HT-29 (cell line): Measurements from ENCODE around the gene ZFP64. TPM values are rescaled to one million over a fixed set of nuclear protein-coding genes. Genes with fewer than 3 reads are reported as not detected.
"Not testable (repeated sequence)": the region's sequence is repeated elsewhere in the genome, so short reads cannot be mapped to it uniquely, and the experiment has no call there.

Experiments
- DNase-seq: peaks from one replicate; pipeline ENCODE4 v3.0.0-alpha.2; 2015; ENCODE audit warnings: low spot score
- total RNA-seq: library from RNA; depleted of rRNA; stranded (reverse); fragments of >200 nt; shearing (Covaris generic); gene quantifications from 2 replicates; pipeline ENCODE4 v1.2.3, GENCODE V29; 2014; rRNA removed

Gene ZFP64
- total RNA-seq = 16.5 and 22.2 TPM in 2 replicates

- peak; percentile 90 for DNase-seq
These were observed at the start of gene ZFP64 for GRCh38 chr20:52191132-52191915. Gene ZFP64, minus strand, starts transcription at chr20:52191779. Its CDS starts 143 bp downstream, at chr20:52191636.

- no peak for DNase-seq
These were observed 49.2 kb upstream of the ZFP64 start for GRCh38 chr20:52240802-52241201.

GRCh38 chr20:52239102-52239501, 47.5 kb upstream of the ZFP64 start:
- DNase-seq = no peak

DNA sequence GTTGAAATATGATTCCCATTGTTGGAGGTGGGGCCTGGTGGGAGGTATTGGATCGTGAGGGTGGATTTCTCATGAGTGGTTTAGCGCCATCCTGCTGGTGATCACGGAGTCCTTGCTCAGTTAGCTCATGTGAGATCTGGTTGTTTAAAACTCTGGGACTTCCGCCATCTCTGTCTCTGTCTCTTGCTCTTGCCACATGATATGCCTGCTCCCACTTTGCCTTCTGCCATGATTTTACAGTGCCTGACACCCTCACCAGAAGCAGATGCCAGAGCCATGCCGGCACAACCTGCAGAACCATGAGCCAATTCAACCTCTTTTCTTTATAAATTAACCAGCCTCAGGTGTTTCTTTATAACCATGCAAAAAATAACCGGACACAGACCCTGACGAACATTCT, 44.7 kb upstream of the ZFP64 start:
- DNase-seq = no peak

GRCh38 chr20:52235129-52235528, 43.5 kb upstream of the ZFP64 start:
- DNase-seq = no peak

DNA sequence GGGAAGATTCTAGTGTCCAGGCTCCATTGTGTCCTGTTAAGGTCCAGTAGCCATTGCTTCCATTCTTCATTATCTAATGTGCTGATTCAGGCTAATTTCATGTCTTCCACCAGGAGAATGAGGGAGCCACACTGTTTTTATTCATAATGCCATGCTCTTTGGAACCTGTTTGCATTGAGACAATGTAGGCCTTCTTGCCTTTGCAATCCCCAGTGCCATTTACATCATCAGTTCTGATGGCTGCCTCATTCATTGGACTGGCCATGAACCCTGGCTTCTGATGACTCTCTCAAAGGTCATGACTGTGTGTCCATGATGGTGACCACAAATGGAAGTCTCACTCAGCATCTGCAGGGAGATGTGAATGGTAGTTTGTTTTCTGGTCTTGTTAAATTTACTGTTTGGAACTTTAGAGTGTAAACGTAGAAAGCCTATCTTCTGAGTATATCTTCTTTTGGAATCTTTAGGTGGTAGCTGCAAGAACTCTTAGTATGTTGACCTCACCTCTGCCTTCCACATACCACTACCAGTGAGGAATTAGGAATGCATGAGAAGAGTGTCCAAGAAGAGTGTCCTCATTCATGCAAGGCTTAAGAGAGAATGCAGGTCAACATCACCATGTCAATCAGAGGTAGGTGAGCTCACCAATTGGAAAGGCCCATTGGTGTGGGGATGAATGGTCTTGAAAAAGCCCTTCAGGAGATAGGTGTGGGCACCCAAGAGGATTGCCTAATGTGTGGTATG, 42.9 kb upstream of the ZFP64 start:
- DNase-seq = no peak

DNA sequence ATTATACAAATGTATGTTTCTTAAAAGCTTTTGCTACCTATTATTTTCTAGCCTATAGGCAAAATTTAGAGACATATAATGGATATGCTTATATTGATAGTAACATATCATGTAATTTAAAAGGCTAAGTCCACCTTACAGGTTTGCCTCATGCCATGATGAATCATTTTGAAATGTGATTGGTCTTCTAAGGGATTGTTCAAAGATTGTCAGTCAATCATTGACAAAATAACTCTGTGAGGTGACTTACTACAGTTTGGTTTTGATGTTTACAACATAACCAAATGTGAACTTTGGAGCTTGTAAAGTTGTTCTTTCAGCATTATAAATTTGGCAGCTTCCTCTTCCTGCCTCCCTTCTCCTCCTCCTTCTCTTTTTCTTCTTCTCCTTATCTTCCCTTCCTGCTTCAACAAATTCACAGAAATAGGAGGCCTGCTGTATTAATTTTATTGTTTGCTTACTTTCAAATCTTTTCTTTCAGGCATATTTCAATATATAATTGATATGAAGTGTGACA, 39.7 kb upstream of the ZFP64 start:
- DNase-seq = peak; percentile 94

GRCh38 chr20:52230409-52230808, 38.8 kb upstream of the ZFP64 start:
- DNase-seq = peak; percentile 54

GRCh38 chr20:52229346-52229745, 37.8 kb upstream of the ZFP64 start:
- not testable (repeated sequence) for DNase-seq

- DNase-seq = no peak
These were observed 34.8 kb upstream of the ZFP64 start for GRCh38 chr20:52226370-52226769.

- no peak for DNase-seq
These were observed 33.3 kb upstream of the ZFP64 start for GRCh38 chr20:52224920-52225319.

- DNase-seq = not testable (repeated sequence)
These were observed 29.8 kb upstream of the ZFP64 start for GRCh38 chr20:52221362-52221761.

GRCh38 chr20:52220891-52221290, 29.3 kb upstream of the ZFP64 start:
- not testable (repeated sequence) for DNase-seq

DNA sequence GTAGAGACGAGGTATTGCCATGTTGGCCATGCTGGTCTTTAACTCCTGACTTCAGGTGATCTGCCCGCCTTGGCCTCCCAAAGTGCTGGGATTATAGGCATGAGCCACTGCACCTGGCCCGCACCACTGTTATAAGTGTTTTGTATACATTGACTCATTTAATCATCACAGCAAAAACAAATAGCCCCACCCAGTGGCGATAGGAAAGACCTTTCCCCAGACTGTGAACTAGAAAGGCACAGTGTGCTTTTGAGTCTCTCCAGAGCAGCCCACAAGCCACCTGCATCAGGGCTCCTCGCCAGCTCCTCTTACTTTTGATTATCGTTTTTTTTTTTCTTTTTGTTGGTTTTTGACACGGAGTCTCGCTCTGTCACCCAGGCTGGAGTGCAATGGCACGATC, 27.9 kb upstream of the ZFP64 start:
- peak; percentile 19 for DNase-seq

GRCh38 chr20:52217689-52218395, 26.3 kb upstream of the ZFP64 start:
- DNase-seq = no peak

DNA sequence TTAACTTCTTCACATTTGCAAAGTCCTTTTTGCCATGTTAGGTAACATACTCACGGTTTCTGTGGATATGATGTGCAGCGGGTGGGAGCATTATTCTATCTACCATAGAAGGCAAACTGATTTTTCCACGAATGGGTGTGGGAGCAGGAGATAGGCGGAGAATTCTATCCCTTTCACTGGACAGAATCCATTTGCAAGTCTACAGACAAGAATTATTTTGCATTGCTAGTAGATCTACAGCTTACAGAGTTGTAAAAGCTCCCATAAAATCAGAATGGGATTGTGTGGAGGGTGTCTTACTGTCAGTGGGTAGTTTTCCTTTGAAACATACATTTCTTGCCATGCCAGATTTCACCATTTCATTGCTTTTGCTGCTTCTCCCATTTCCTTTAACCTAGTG, 22.4 kb upstream of the ZFP64 start:
- DNase-seq = no peak

DNA sequence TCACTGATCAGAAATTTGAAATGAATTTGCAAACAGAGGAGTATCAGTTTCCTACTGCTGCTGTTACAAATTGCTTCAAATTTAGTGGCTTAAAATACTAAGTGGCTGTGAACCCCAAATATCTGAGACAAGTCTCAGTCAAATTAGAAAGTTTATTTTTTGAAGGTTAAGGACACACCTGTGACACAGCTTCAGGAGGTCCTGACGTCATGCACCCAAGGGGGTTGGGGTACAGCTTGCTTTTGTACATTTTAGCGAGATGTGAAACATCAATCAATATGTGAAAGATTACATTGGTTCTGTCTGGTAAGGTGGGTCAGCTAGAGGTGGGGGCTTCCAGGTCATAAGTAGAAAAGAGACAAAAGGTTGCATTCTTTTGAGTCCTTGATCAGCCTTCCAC, 21.4 kb upstream of the ZFP64 start:
- DNase-seq = no peak

GRCh38 chr20:52210037-52210990, 18.7 kb upstream of the ZFP64 start:
- DNase-seq = no peak

GRCh38 chr20:52209154-52209571, 17.6 kb upstream of the ZFP64 start:
- no peak for DNase-seq

GRCh38 chr20:52207020-52207810, 15.6 kb upstream of the ZFP64 start:
- DNase-seq = no peak
